GM23248 (cell line): Measurements from ENCODE around the gene ACAN. TPM values are rescaled to one million over a fixed set of nuclear protein-coding genes. Genes with fewer than 3 reads are reported as not detected.
A peak's percentile ranks its signal among the peaks of the same experiment; 100 is the strongest.

ENCODE experiments used
- DNase-seq: peaks from one replicate; pipeline ENCODE4 v3.0.0-alpha.2; 2015
- H2AFZ ChIP-seq: fragments of 200-600 bp; sonication (generic); 2 replicates; pipeline ENCODE4 v1.6.1; 2016; ENCODE audit warnings: antibody characterized with exemption
- H3F3A ChIP-seq: fragments of 200-600 bp; sonication (generic); 2 replicates; pipeline ENCODE4 v1.6.1; 2016; ENCODE audit warnings: mild to moderate bottlenecking, antibody characterized with exemption, mixed run types; ENCODE audit not compliant: insufficient read depth
- H3K27ac ChIP-seq: fragments of 200-600 bp; sonication (generic); 2 replicates; pipeline ENCODE4 v1.5.1; 2016; ENCODE audit warnings: mild to moderate bottlenecking
- H3K27me3 ChIP-seq: fragments of 200-600 bp; sonication (generic); replicated peaks from 2 replicates; pipeline ENCODE4 v1.6.1; 2016; ENCODE audit warnings: mild to moderate bottlenecking; ENCODE audit not compliant: insufficient read depth
- H3K36me3 ChIP-seq: fragments of 200-600 bp; sonication (generic); 2 replicates; pipeline ENCODE4 v1.6.1; 2016; ENCODE audit warnings: low read depth, mild to moderate bottlenecking
- H3K4me1 ChIP-seq: fragments of 200-600 bp; sonication (generic); 2 replicates; pipeline ENCODE4 v1.6.1; 2016; ENCODE audit warnings: mild to moderate bottlenecking; ENCODE audit not compliant: insufficient read depth
- H3K4me2 ChIP-seq: fragments of 200-600 bp; sonication (generic); one replicate; pipeline ENCODE4 v1.6.1; 2016; ENCODE audit warnings: mild to moderate bottlenecking; ENCODE audit not compliant: unreplicated experiment
- H3K4me3 ChIP-seq: fragments of 200-600 bp; sonication (generic); 2 replicates; pipeline ENCODE4 v1.5.1; 2016; ENCODE audit warnings: mild to moderate bottlenecking
- H3K79me2 ChIP-seq: fragments of 200-600 bp; sonication (generic); 2 replicates; pipeline ENCODE4 v1.6.1; 2016; ENCODE audit warnings: mild to moderate bottlenecking; ENCODE audit not compliant: insufficient read depth
- H3K9ac ChIP-seq: fragments of 200-600 bp; sonication (generic); 2 replicates; pipeline ENCODE4 v1.6.1; 2016; ENCODE audit warnings: mild to moderate bottlenecking
- H3K9me2 ChIP-seq: fragments of 200-600 bp; sonication (generic); 2 replicates; pipeline ENCODE4 v1.6.1; 2016; ENCODE audit warnings: mixed run types, mild to moderate bottlenecking, moderate library complexity; ENCODE audit not compliant: insufficient read depth
- H3K9me3 ChIP-seq: fragments of 200-600 bp; sonication (generic); one replicate; pipeline ENCODE4 v1.6.1; 2017; ENCODE audit warnings: low read depth
- H4K20me1 ChIP-seq: fragments of 200-600 bp; sonication (generic); 2 replicates; pipeline ENCODE4 v1.6.0; 2016; ENCODE audit not compliant: insufficient read depth
- EZH2 ChIP-seq: fragments of 200-600 bp; sonication (generic); IDR thresholded peaks from 2 replicates; pipeline ENCODE4 v1.6.1; 2018; ENCODE audit warnings: antibody characterized with exemption, mild to moderate bottlenecking; ENCODE audit not compliant: insufficient read depth, poor library complexity, severe bottlenecking
- EZH2phosphoT487 ChIP-seq: fragments of 200-600 bp; sonication (generic); IDR thresholded peaks from 2 replicates; pipeline ENCODE4 v1.6.1; 2018; ENCODE audit warnings: antibody characterized with exemption, moderate library complexity, mild to moderate bottlenecking, low read depth; ENCODE audit not compliant: insufficient read depth
- WGBS, 2 experiments: methylation state at CpG; one replicate each; pipeline ENCODE4 v1.1.6; 2015 to 2017; ENCODE audit warnings: low lambda C conversion rate in 2 of 2, low coverage in 1 of 2; ENCODE audit errors: missing lambda C conversion rate in 2 of 2; 5-methylcytosine and 5-hydroxymethylcytosine counted together
- in situ Hi-C: fragments of 300-500 bp; cut with MboI; formaldehyde crosslinking; loops from 2 replicates; pipeline ENCODE4 v1.15.0; 2020
- polyA plus RNA-seq: library from polyadenylated mRNA; unstranded; fragments of >200 nt; fragmentation: Nextera tagmentation; extraction: Ambion mirVana; gene quantifications from 2 replicates; pipeline ENCODE4 v1.2.1, GENCODE V29; 2016
- total RNA-seq: library from RNA; depleted of rRNA; stranded (reverse); fragments of >200 nt; shearing (Covaris generic); gene quantifications from 2 replicates; pipeline ENCODE4 v1.2.3, GENCODE V29; 2014

Gene ACAN
- total and polyA plus RNA-seq, 2 experiments from 2014 or later = not detected

GRCh38 chr15:88913017-88913849, 110.0 kb downstream of the ACAN start, which contains the start of gene MFGE8:
Gene MFGE8 (minus strand): TSS chr15:88913379. CDS start chr15:88913319, 60 bp downstream.
- H3K27ac ChIP-seq = peak within 1 kb of the TSS; percentile 62
- H3K9me2 ChIP-seq = no peaks in the 10 kb centered on the region
- no peaks in the 10 kb centered on the region for H3K9me3 ChIP-seq
- H3F3A ChIP-seq = peaks cover 3% of the 10 kb centered on the region; the same call in 1 of the 2 replicates
- H3K79me2 ChIP-seq = peaks cover 19% of the 10 kb centered on the region
- in situ Hi-C loops = no loop called here
- H3K4me3 ChIP-seq = peak within 1 kb of the TSS; percentile 91
- peaks cover 4% of the 10 kb centered on the region; the same call in 1 of the 2 replicates for H3K36me3 ChIP-seq
- H2AFZ ChIP-seq = peak within 1 kb of the TSS; percentile 84
- DNase-seq = peak; percentile 88
- TF ChIP-seq EZH2phosphoT487 = no peak
- TF ChIP-seq EZH2 = no peak
- peak within 1 kb of the TSS; percentile 90 for H3K9ac ChIP-seq
- no peaks in the 10 kb centered on the region for H3K27me3 ChIP-seq
- peak within 1 kb of the TSS; percentile 95 for H3K4me2 ChIP-seq
- H3K4me1 ChIP-seq = peaks cover 19% of the 10 kb centered on the region
- WGBS, 2 experiments = 2% methylated on average over 50 to 66 of the region's 67 CpGs
- H4K20me1 ChIP-seq = no peaks in the 10 kb centered on the region

- Histone ChIP-seq H3K9me3 (no peaks in the 10 kb centered on the region), H2AFZ (peak overlapping the region; percentile 84), H3K36me3 (peaks cover 4% of the 10 kb centered on the region; the same call in 1 of the 2 replicates), H3K9ac (peak overlapping the region; percentile 90), H3K4me2 (peak overlapping the region; percentile 95), H3K79me2 (peaks cover 19% of the 10 kb centered on the region), H3F3A (peaks cover 7% of the 10 kb centered on the region; the same call in 1 of the 2 replicates), H4K20me1 (no peaks in the 10 kb centered on the region), H3K4me1 (peaks cover 23% of the 10 kb centered on the region), H3K27ac (peak overlapping the region; percentile 62; the same call in 1 of the 2 replicates), H3K9me2 (no peaks in the 10 kb centered on the region), H3K27me3 (no peaks in the 10 kb centered on the region), H3K4me3 (peak overlapping the region; percentile 91)
- TF ChIP-seq EZH2phosphoT487 (no peak), EZH2 (no peak)
- in situ Hi-C loops = no loop called here
- no peak for DNase-seq
- WGBS, 2 experiments = 62 to 74% methylated on average over 4 of the region's 4 CpGs
Observed at GRCh38 chr15:88913850-88914169, 110.6 kb downstream of the ACAN start.

GRCh38 chr15:88915354-88915753, 112.1 kb downstream of the ACAN start:
- Histone ChIP-seq H2AFZ (no peak overlapping the region), H4K20me1 (no peaks in the 10 kb centered on the region), H3K4me2 (no peak overlapping the region), H3K27ac (no peak overlapping the region), H3K4me1 (peaks cover 36% of the 10 kb centered on the region), H3F3A (peaks cover 11% of the 10 kb centered on the region; the same call in 1 of the 2 replicates), H3K79me2 (peaks cover 14% of the 10 kb centered on the region; the same call in 1 of the 2 replicates), H3K9ac (no peak overlapping the region), H3K27me3 (no peaks in the 10 kb centered on the region), H3K9me3 (no peaks in the 10 kb centered on the region), H3K36me3 (no peaks in the 10 kb centered on the region), H3K9me2 (no peaks in the 10 kb centered on the region), H3K4me3 (no peak overlapping the region)
- DNase-seq = no peak
- TF ChIP-seq EZH2 (no peak), EZH2phosphoT487 (no peak)
- WGBS, 2 experiments = 88 to 90% methylated on average over 8 to 10 of the region's 10 CpGs
- in situ Hi-C loops = no loop called here

- peaks cover 29% of the 10 kb centered on the region for H3K4me1 ChIP-seq
- no peaks in the 10 kb centered on the region for H3K27me3 ChIP-seq
- H3K4me2 ChIP-seq = no peak overlapping the region
- no peaks in the 10 kb centered on the region for H3K9me3 ChIP-seq
- WGBS, 2 experiments = 83 to 92% methylated on average over 5 of the region's 5 CpGs
- no peak overlapping the region for H3K4me3 ChIP-seq
- H3K27ac ChIP-seq = no peak overlapping the region
- H3K36me3 ChIP-seq = no peaks in the 10 kb centered on the region
- TF ChIP-seq EZH2phosphoT487 = no peak
- TF ChIP-seq EZH2 = no peak
- no peaks in the 10 kb centered on the region for H4K20me1 ChIP-seq
- peaks cover 15% of the 10 kb centered on the region; the same call in 1 of the 2 replicates for H3F3A ChIP-seq
- no peak for DNase-seq
- H3K79me2 ChIP-seq = no peaks in the 10 kb centered on the region
- in situ Hi-C loops = no loop called here
- no peak overlapping the region for H2AFZ ChIP-seq
- no peaks in the 10 kb centered on the region for H3K9me2 ChIP-seq
- no peak overlapping the region for H3K9ac ChIP-seq
Observed at GRCh38 chr15:88917760-88918159, 114.5 kb downstream of the ACAN start.
